Fibroblast of peridontal ligament (primary cell): Measurements from ENCODE around the gene TANGO6.
A peak's percentile ranks its signal among the peaks of the same experiment; 100 is the strongest.

Experiments
- DNase-seq: peaks from one replicate; pipeline ENCODE4 v3.0.0-alpha.2; 2010; ENCODE audit errors: extremely low read depth

TANGO6 gene

DNA sequence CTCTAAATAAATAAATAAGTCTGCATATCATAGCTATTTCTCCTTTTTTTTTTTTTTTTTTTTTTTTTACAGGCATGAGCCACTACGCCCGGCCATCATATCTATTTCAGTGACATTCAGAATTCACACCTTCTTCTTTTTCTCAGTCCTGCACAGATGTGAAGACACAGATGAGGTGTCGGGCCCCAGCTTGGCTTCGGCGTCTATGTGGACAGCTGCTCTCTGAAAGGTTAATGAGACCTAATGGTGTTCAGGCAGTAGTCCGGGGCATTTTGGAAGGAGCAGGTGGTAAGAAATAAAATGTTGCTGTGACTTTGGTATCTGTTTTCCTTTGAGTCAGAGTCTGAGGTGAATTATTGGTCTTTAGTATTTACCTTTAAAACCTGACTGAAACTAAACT, 23.6 kb downstream of the TANGO6 start:
- no peak for DNase-seq

DNA sequence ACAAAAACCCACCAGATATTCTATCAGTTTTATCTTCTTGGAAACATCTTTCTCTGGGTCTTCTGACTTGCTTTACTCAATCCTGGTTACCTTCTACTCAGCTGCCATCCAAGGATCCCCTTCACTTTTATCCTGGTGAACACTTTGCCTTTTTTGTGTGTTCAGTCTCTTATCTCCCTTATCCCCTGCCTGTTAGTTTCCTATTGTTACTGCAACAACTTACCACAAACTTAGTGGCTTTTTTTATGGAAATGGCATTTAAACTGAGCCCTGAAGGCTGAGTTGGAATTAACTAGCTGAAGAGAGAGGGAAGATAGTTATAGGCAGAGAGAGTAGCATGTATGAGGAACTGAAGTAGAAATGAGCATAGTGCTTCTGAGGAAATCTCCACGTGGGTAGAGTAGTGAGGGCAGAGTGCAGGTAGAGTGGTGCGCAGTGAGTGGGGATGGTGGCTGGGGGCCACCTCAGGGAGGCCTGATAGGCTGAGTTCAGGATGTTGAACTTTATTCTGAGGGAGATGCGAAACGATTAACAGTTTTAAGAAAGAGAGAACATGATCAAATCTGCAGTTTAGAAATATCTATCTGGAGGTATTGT, 26.3 kb downstream of the TANGO6 start:
- DNase-seq: no peak

DNA sequence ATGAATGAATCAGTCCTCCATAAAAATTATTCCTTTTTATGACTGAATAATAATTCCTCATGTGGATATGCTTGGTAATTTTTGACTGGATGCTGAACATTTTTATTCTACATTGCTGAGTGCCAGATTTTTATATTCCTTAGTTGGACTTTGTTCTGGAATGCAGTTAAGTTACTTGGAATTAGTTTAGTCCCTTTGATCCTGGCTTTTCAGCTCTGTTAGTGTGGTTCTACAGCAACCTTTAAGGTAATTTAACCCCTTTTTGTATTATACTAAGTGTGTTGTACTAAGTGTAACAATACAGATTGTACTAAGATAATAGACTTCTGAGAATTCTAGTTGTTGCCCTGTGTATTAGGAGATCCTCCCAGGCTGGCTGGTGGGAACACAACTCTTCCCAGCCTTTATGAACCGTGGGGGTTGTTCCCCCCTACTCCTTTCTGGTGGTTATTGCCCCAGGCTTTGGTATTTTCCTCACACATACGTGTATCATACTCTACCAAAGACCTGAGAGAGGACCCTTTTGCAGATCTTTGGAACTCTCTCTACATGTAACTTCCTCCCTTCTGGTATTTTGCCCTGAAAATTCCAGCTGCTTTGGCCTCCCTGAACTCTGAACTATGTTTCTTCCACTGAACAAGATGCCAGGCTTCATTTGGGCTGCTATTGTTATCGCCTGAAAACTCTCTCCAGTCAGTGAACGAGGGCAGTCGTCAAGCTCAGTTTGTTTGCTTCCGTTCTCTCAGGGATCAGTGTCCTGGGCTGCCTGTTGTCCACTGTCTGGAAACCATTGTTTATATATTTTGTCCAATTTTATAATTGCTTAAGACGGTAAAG, 30.5 kb downstream of the TANGO6 start:
- no peak for DNase-seq

DNA sequence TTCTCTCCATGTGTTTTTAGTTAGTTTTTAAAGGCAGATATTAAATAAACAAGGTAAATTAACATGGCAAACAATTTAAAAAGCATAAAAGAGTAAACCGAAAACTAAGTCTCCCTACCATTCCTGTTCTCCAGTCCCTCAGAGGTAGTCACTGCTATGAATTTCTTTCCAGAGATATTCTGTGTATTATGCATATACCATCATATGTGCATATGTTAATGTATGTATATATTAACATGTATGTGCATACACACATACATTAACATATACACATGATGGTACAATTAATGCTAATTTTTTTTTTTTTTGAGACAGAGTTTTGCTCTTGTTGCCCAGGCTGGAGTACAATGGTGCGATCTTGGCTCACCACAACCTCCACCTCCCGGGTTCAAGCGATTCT, 32.5 kb downstream of the TANGO6 start:
- DNase-seq: no peak

DNA sequence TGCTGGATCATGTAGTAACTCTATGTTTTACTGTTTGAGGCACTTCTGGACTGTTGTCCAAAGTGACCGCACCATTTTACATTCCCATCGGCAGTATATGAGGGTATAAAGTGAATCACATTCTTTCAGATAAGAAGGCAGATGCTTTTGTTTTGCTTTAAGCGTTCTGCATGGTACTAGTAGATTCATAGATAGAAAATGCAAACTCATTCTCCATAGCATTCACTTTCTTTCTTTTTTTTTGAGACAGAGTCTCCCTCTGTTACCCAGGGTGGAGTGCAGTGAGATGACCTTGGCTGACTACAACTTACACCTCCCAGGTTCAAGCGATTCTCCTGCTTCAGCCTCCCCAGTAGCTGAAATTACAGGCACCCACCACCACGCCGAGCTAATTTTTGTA, 40.4 kb downstream of the TANGO6 start:
- no peak for DNase-seq

DNA sequence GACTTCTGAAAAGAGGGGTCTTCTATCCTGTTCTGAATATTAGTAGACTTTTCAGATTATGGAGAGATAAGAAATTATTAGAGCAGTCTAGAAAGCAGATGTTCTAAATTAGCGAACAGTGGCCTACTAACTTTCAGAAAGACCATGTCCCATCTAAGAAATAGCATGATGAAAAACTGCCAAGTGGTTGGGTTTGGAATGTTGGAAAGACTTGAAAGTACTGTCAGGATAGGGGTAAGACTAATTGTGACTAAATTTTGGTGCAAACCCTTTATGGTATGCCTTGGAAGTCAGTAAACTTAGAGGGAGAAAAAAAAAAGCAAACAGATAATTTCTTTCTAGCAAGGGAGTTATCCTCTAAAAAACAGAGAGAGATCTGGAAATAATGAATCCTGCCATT, 41.1 kb downstream of the TANGO6 start:
- no peak for DNase-seq

DNA sequence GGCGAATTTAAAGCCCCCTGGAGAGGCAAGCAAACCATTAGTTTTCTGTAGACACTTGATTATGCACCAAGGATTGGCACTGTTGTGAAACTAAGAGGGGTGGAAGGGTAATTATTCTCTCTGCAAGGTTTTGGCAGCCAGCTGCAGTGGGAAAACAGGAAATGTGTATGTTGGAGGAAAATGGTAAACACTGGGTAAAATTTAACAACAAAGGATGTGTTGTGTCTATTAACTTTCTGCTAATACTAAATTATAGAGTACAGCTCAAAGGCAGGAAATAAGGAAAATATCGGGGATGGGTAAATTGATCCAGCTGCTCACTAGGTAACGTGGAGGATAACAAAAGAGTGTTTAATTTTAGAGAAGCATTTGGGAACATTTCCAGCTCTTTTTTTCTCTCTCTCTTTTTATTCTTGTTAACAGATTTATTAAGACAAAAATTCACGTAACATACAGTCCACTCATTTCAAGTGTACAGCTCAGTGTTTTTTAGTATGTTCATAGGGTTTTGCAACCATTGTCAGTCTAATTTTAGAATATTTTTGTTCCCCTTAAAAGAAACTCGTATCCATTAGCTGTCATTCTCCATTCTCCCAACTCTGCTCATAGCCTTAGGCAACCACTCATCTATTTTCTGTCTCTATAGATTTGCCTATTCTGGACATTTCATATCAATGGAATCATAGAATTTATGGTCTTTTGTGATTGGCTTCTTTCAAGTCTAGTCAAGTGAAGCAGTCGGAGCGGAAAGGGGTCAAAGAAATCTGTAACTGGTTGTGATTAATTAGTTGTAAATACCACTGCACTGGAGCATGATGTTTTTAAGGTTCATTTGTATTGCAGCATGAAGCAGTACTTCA, 41.8 kb downstream of the TANGO6 start:
- DNase-seq: no peak

- DNase-seq: no peak
Measured at GRCh38 chr16:68887107-68887506, 43.8 kb downstream of the TANGO6 start.

DNA sequence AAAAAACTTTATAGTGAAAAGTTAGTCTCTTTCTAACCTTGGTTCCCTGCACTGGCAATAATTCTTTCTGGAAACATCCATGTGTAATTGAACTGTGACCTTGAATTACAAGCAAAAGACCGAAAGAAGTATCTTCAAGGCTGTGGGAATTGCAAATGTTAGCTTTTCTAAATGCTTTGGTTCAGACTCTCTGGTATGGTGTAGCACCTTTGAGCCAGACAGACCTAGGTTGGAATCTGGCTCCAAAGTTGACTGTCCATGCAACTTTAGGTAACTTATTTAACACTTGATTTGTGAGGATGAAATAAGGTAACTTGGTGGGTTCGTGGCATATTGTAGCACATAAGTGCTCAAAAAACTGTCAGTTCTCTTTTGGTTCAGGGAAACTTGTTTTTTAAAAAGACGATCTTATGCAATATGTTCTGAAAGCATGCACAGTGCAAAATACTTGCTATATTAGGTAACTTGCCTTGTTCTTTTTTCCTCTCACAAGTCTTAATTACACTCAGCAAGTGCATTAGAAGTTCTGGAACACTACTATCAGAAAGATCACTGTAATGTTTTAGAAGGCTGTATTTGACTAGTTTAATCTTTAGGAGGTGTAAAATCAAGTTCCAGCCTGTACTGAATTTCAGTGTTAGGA, 46.3 kb downstream of the TANGO6 start:
- DNase-seq: no peak

DNA sequence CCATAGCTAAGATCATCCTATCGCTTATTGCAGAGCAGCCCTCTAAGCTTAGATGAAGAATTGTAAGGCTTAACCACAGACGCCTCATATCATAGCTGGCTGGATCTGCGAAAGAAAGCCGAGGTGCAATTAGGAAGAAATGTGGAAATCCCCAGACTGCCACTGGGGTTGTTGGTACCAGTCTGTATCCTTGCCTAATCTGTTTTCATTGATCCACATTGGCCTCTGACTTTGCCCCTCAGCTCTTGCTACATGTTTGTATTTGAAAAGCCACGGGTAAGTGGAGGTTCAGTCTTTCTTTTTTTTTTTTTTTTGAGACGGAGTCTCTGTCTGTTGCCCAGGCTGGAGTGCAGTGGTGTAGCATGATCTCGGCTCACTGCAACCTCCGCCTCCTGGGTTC, 48.9 kb downstream of the TANGO6 start:
- DNase-seq: no peak

GRCh38 chr16:68892898-68893297, 49.6 kb downstream of the TANGO6 start:
- no peak for DNase-seq

GRCh38 chr16:68893710-68894705, 50.7 kb downstream of the TANGO6 start:
- peak; percentile 27 for DNase-seq

DNA sequence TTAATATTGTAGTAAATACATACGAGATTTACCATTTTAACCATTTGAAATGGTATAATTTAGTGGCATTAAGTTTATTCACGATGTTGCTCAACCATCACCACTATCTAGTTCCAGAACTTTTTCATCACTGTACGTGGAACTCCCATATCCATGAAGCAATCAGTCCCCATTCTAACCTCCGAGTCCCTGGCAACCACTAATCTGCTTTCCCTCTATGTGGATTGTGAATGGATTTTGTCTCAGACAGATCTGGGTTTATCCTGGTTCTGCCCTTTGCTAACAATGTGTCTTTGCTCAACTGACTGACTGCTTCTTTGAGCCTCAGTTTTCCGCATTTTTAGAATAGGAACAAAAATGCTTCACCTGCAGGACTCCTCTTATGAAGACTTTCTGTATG, 51.4 kb downstream of the TANGO6 start:
- DNase-seq: no peak

GRCh38 chr16:68898026-68898425, 54.7 kb downstream of the TANGO6 start:
- DNase-seq: no peak

- DNase-seq: no peak
Measured at GRCh38 chr16:68900009-68900408, 56.7 kb downstream of the TANGO6 start.

- peak; percentile 90 for DNase-seq
Measured at GRCh38 chr16:68902003-68902968, 59.0 kb downstream of the TANGO6 start.

DNA sequence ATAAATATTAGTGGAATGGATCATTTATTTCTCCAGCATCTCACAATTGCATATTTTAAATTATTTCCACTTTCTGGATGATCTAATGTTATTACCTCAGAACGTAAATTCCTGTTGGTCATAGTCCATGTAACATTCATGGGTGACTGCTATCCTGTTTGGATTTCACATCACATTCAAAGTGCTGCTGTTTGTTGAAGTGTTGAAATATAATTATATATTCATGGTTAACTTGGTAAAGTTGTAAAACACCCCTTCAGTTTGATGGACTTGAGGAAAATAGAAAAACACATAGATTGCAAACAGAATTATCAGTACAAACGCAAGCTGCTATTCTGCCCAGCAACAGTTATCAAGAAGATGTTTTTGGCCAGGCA, 59.6 kb downstream of the TANGO6 start:
- no peak for DNase-seq

DNA sequence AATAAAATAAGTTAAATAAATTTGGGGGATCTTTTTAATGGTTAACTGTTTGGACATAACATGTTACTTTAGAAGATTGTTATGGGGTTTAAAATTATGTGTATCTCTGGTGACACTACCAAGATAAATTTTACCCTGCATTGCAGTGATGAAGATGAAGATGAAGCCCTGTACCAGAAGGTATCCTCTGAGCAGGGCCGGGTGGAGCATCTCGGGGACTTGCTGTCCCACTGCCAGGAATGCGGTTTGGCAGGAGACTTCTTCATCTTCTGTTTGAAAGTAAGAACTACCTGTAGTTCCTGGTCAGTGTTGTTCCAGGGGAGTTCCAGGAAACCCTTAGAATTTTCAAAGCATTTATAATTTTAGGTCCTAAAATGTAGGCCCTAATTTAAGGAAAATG, 64.0 kb downstream of the TANGO6 start:
- DNase-seq: no peak

DNA sequence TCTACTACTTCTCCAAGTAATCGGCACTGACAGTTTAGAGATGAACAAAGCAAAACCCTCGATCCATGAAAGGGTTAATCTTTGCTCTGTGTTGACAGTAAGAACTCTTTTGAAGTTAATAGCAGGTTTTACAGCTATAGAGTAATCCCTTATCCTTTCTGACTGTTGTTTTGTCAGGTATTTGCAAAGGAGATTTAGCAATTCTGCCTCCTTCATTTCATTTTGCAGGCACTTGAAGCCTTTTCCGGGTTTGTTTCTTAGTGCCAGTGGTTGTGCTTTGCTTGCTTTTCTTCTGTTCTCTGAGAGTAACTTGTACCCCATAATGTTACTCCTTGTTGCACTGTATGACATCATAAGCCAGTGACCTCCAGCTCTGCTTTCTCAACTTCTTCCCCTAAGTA, 64.5 kb downstream of the TANGO6 start:
- DNase-seq: peak; percentile 40
